Fibroblast of the aortic adventitia (primary cell): Measurements from ENCODE around the gene NUP210L. TPM values are rescaled to one million over a fixed set of nuclear protein-coding genes. Genes with fewer than 3 reads are reported as not detected.
"Not testable (repeated sequence)": the region's sequence is repeated elsewhere in the genome, so short reads cannot be mapped to it uniquely, and the experiment has no call there.

ENCODE experiments used
- DNase-seq: peaks from one replicate; pipeline ENCODE4 v3.0.0-alpha.2; 2010; ENCODE audit warnings: low read depth
- H3K4me3 ChIP-seq: 2 replicates; pipeline ENCODE4 v1.5.1; 2011; ENCODE audit warnings: low read depth, mild to moderate bottlenecking, control low read depth, low read length, moderate library complexity
- total RNA-seq: library from RNA; depleted of rRNA; stranded (reverse); fragments of >200 nt; gene quantifications from 2 replicates; pipeline ENCODE4 v1.2.3, GENCODE V29; 2012; ENCODE audit warnings: low replicate concordance
- TF ChIP-seq, protein P1 (sequence below): IDR thresholded peaks from 2 replicates; pipeline ENCODE4 v1.5.1; 2011; ENCODE audit warnings: mild to moderate bottlenecking, low read length, control low read depth, inconsistent platforms; ENCODE audit not compliant: insufficient read depth

Gene NUP210L
- total RNA-seq, 1 donor: 0.09 TPM

DNA sequence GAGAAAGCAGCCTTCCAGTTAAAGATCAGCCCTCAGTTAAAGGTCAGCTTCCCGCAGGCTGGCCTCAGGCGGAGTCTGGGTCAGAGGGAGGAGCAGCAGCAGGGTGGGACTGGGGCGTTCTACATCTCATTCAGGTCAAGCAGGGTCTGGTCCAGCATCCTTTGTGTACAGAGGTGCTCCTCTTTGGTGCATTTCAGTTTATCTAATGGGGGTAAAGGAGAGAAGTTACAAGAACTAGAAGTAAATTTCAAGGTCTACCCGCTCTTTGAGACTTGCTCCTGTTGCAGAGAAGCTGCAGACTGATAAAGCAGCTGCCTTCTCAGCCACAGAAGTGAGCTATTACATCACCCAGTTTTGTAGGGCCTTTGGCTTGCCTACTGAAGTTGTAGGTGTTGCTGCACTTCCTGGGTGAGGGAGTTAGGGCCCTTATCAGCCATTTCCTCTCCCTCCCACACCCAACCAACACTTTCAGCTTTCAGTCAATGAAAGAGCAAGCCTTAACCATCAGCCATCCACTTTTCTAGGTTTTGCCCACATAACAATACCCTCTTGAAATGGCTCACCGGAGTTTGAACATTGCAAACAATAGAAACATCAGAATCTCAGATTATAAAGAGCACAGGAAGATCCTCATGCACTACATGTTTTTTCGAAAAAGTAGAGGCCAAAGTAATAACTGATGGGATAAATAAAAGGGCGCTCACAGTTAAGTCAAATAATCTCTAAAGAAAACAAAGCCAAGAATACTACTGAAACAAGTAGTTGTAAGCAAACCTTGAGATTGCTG, 2.8 kb upstream of the NUP210L start:
- TF ChIP-seq, protein P1, sequence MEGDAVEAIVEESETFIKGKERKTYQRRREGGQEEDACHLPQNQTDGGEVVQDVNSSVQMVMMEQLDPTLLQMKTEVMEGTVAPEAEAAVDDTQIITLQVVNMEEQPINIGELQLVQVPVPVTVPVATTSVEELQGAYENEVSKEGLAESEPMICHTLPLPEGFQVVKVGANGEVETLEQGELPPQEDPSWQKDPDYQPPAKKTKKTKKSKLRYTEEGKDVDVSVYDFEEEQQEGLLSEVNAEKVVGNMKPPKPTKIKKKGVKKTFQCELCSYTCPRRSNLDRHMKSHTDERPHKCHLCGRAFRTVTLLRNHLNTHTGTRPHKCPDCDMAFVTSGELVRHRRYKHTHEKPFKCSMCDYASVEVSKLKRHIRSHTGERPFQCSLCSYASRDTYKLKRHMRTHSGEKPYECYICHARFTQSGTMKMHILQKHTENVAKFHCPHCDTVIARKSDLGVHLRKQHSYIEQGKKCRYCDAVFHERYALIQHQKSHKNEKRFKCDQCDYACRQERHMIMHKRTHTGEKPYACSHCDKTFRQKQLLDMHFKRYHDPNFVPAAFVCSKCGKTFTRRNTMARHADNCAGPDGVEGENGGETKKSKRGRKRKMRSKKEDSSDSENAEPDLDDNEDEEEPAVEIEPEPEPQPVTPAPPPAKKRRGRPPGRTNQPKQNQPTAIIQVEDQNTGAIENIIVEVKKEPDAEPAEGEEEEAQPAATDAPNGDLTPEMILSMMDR: no peak
- no peak overlapping the region for H3K4me3 ChIP-seq
- DNase-seq: peak; percentile 56

DNA sequence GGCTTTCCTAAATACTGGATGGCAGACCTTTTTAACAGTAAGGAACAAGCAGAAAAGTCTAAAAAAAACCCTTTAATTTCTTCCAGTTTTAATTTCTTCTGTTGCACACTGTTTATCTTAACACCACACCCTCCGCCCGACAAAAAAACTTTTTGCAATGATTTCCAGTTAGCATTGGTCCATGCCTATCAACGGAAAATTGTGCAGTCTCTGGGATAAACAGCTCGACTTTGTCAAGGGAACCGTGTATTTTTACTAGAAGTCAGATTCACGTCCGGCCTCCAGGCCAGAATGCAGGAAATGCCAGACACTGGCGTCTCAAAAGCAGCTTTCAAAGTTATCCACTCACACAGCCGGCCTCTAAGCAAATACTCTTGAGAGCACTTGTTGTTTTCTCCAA, 378 bp upstream of the NUP210L start:
- TF ChIP-seq, protein P1: no peak
- no peak overlapping the region for H3K4me3 ChIP-seq
- peak; percentile 63 for DNase-seq

DNA sequence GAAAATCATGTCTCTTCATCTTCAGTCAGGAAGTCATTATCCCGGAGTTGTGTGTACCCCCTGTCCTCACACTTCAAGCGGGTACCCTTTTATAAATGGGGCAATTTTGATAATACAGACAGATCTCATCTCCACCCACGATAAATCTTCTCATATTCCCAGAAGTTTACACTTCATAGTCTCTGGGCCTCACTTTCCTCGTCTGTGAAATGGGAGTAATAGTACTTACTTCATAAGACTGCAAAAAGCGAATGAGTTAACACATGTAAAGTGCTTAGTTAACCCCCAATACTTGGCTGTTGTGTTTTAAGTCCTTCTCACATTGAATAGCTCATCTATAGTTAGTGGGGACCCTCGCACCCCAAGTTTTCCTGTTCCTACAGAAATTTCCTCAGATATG, 820 bp downstream of the NUP210L start:
- no peak for DNase-seq
- TF ChIP-seq, protein P1: no peak
- no peak overlapping the region for H3K4me3 ChIP-seq

DNA sequence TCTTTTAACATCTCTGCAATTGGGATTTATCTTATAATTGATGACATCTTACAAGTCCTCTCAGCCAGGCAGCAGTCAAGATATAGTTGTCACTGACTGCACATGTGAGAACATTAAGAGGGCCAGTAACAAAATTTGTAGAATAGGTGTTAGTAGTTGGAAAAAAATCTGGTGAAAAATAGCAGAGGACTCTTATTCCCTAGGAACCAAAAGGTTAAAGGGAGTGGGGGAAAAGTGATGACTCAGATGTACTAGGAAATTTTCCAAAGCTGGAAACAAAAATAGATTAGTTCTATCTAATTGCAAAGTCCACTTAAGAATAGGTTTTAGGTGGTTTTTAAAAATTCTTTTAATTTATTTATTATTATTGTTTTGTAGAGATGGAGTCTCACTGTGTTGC, 3.6 kb downstream of the NUP210L start:
- peak; percentile 37 for DNase-seq
- TF ChIP-seq, protein P1: no peak
- H3K4me3 ChIP-seq: no peak overlapping the region

DNA sequence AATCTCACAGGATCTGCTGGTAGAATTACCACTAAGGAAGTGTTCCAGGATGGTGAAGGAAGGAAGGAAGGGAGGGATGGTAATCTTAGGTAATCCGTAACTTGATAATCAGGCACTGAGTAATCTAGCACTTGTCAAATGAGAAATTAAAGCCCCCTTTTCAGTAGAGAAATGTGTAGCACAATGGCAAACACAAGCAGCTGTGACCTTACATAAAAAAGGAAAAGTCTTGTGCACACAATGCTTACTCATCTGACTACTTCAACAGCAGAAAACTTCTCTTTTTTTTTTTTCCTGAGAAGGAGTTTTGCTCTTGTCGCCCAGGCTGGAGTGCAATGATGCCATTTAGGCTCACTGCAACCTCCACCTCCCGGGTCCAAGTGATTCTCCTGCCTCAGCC, 6.1 kb downstream of the NUP210L start:
- DNase-seq: no peak
- TF ChIP-seq, protein P1: no peak
- H3K4me3 ChIP-seq: no peak overlapping the region

DNA sequence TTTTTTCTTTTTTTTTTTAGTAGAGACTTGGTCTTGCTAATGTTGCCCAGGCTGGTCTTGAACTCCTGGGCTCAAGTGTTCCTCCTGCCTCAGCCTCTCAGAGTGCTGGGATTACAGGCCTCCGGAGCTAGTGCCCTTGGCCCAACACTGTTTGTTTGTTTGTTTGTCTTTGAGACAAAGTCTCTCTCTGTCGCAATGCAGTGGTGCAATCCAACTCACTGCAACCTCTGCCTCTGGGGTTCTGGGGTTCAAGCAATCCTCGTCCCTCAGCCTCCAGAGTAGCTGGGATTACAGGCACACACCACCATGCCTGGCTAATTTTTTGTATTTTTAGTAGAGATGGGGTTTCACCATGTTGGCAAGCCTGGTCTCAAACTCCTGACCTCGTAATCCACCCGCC, 7.4 kb downstream of the NUP210L start:
- not testable (repeated sequence) for H3K4me3 ChIP-seq, DNase-seq

DNA sequence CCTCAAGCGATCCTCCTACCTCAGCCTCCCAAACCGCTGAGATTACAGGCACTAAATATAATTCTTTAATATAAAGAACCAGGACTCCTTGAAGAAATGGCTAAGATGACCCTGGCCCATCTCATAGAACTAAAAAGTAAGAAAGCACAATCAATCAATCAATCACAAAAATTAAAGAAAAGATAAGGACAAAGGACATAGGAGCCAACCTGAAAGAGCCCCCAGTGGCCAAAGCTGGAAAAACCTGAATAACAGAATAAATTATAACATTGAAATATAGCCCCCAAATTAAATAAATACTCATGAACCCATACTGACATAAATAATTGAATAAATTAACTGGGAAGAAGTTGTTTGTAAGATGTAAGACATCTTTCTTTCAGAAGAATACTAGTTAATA, 8.9 kb downstream of the NUP210L start:
- TF ChIP-seq, protein P1: peak; percentile 37
- no peak overlapping the region for H3K4me3 ChIP-seq
- no peak for DNase-seq
